ENCODE data around the gene HMGA1.
A peak's percentile ranks its signal among the peaks of the same experiment; 100 is the strongest.
"Not testable (repeated sequence)": the region's sequence is repeated elsewhere in the genome, so short reads cannot be mapped to it uniquely, and the experiment has no call there.

The HMGA1 gene

GRCh38 chr6:34241351-34242215 is 4.9 kb downstream of the HMGA1 start:
- DNase-seq, result no peak

DNA sequence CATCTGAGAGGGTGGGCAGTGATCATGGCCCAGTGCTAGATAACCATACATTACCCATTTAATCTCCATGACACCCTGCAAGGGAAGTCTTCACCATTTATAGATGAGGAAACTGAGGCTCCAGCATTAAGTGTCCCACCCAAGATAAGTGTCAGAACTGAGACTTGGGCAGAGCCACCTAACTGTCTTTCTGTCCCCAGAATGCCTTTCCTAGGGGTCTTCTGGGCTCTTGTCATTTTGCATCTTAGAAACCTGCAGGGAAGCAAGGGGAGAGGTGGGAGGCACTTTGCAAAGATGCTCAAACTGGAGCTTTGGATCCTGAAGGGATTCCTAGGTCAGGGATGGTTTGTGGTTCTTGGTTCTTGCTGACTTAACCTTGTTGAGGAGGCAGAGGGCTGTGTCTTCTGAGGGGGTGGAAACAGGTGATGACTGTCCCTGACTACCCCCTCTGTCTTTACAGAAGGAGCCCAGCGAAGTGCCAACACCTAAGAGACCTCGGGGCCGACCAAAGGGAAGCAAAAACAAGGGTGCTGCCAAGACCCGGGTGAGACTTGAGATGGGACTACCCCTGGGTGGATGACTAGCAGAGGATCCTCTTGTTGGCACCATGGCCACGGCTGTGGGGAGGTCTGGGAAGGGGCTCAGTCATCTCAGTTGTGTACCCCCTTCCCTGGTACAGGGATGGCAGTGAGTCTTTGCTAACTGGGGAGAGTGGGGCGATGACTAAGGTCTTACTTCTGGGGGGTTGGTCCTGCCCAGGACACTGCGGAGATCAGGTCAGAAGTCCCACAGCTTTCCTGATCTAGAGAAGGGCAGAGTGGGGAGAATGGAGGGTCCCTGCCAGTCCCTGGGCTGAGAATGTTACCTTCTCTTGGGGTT is 5.8 kb downstream of the HMGA1 start:
- DNase-seq, result no peak

- no peak for DNase-seq
These were observed 6.6 kb downstream of the HMGA1 start for GRCh38 chr6:34243131-34243771.

- DNase-seq, result peak; percentile 80
These were observed 7.5 kb downstream of the HMGA1 start for GRCh38 chr6:34243901-34244884.

DNA sequence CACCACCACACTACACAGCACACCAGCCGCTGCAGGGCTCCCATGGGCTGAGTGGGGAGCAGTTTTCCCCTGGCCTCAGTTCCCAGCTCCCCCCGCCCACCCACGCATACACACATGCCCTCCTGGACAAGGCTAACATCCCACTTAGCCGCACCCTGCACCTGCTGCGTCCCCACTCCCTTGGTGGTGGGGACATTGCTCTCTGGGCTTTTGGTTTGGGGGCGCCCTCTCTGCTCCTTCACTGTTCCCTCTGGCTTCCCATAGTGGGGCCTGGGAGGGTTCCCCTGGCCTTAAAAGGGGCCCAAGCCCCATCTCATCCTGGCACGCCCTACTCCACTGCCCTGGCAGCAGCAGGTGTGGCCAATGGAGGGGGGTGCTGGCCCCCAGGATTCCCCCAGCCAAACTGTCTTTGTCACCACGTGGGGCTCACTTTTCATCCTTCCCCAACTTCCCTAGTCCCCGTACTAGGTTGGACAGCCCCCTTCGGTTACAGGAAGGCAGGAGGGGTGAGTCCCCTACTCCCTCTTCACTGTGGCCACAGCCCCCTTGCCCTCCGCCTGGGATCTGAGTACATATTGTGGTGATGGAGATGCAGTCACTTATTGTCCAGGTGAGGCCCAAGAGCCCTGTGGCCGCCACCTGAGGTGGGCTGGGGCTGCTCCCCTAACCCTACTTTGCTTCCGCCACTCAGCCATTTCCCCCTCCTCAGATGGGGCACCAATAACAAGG is 8.5 kb downstream of the HMGA1 start:
- DNase-seq, result not testable (repeated sequence)

- DNase-seq, result not testable (repeated sequence)
These were observed 9.1 kb downstream of the HMGA1 start for GRCh38 chr6:34245761-34246140.

DNA sequence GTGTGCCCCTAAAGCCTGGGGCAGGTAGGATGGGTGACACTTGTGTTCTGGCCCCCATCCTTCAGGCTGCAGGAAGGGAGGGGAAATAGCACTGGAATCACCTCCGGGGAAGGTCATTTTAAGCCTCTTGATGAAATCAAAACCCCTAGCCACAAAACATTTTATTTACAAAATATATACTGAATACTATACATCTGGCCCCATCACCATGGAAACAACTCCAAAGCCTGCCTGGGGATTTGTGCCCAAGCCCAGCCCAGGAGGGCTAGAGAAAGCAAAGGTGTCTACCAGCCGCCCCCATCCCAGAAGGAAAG is 9.5 kb downstream of the HMGA1 start:
- no peak for DNase-seq

GRCh38 chr6:34246563-34247391 is 10.1 kb downstream of the HMGA1 start:
- DNase-seq, result peak; percentile 64

DNA sequence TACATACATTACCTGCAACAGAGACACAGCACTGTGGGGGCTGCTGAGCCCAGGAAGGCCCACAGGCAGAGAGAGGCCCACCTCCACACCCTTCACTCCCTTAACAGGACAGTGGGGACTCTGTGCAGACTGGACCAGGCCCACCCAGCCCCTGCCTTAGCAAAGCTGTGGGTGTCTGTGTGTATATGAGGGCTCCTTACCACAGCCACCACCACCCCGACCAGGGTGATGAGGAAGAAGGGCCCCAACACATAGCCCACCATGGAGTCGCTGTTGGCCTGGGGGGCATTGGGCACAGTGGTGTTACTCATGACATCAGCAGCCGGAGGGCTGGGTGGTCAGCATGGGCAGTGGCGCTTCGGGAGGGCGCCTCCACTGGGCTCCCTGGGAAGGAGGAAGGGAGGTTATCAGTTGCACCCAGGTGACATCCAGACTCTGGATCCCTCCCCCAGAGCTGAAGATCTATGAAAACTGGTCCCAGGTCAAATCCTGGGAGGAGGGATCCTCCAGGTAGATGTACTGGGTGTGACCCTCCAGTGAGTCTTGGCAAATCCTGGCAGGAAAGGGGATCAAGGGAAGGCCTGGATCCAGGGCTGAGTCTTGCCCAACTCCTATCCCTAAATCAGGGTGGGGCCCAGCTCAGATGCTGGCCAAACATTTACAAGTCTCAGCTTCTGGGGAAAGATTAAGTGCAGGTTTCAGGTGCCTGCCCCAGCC is 11.0 kb downstream of the HMGA1 start:
- no peak for DNase-seq

- DNase-seq, result peak; percentile 46
These were observed 11.6 kb downstream of the HMGA1 start for GRCh38 chr6:34248198-34248726.

- peak; percentile 96 for DNase-seq
These were observed 12.2 kb downstream of the HMGA1 start, which contains the start of gene SMIM29 for GRCh38 chr6:34248727-34249468. Gene SMIM29, minus strand, starts transcription at chr6:34249006. Its CDS starts 1,215 bp downstream, at chr6:34247791.

- DNase-seq, result no peak
These were observed 13.0 kb downstream of the HMGA1 start for GRCh38 chr6:34249469-34250261.

DNA sequence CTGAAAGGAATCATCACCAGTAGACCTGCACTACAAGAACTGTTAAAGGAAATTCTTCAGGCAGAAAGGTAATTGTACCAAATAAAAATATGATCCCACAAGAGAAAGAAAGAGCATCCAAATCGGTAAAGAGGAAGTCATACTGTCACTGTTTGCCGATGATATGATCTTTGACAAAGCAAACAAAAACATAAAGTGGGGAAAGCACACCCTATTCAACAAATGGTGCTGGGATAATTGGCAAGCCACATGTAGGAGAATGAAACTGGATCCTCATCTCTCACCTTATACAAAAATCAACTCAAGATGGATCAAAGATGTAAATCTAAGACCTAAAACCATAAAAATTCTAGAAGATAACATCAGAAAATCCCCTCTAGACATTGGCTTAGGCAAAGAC is 15.7 kb downstream of the HMGA1 start:
- not testable (repeated sequence) for DNase-seq

- no peak for DNase-seq
These were observed 22.9 kb downstream of the HMGA1 start for GRCh38 chr6:34259529-34260069.

GRCh38 chr6:34260576-34261267 is 24.0 kb downstream of the HMGA1 start:
- DNase-seq, result no peak

GRCh38 chr6:34263484-34263883 is 26.8 kb downstream of the HMGA1 start:
- DNase-seq, result not testable (repeated sequence)

DNA sequence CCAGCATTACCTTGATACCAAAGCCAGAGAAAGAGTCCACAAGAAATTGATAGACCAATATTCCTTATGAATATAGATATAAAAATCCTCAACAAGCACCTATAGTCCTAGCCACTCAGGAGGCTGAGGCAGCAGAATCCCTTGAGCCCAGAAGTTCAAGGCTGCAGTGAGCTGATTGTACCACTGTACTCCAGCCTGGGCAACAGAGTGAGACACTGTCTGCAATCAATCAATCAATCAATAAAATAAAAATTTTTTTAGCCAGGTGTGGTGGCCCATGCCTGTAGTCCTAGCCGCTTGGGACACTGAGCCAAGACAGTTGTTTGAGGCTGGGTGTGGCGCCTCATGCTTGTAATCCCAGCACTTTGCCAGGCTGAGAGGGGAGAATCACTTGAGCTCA is 31.1 kb downstream of the HMGA1 start:
- no peak for DNase-seq
